ENCODE data around the gene ALG1.

The ALG1 gene

GRCh38 chr16:5056352-5056751, 15.3 kb upstream of the ALG1 start:
- TF ChIP-seq FOXM1 (IDR thresholded peaks at IDR 0.05; ENCODE audit: borderline replicate concordance) (no peak), SUZ12 (IDR thresholded peaks at IDR 0.05) (no peak), ARNT (IDR thresholded peaks at IDR 0.05) (no peak), TARDBP (IDR thresholded peaks at IDR 0.05) (no peak), FOXK2 (IDR thresholded peaks at IDR 0.05) (no peak), BHLHE40 (IDR thresholded peaks at IDR 0.05; ENCODE audit: borderline replicate concordance) (no peak), NFRKB (IDR thresholded peaks at IDR 0.05) (no peak)
- POLR2A ChIA-PET: interaction anchor here (0.7 to 1.1 kb wide), 2 partner anchors 16 to 93 kb away, joined by 3 to 4 read pairs; no protein-coding TSS in a partner anchor
- CTCF ChIA-PET: interaction anchor here (1.5 kb wide), 1 partner anchor 28 kb away, joined by 3 read pairs; no protein-coding TSS in a partner anchor
- peak; percentile 74 for DNase-seq (ENCODE audit: extremely low spot score)

GRCh38 chr16:5058476-5058875, 13.2 kb upstream of the ALG1 start:
- TF ChIP-seq FOXK2 (IDR thresholded peaks at IDR 0.05) (no peak), BHLHE40 (IDR thresholded peaks at IDR 0.05; ENCODE audit: borderline replicate concordance) (no peak), SUZ12 (IDR thresholded peaks at IDR 0.05) (no peak), NFRKB (IDR thresholded peaks at IDR 0.05) (no peak), ELF4 (IDR thresholded peaks at IDR 0.05) (no peak), L3MBTL2 (conservative IDR thresholded peaks at IDR 0.05) (no peak), FOXA1 (IDR thresholded peaks at IDR 0.05) (no peak), ZNF384 (IDR thresholded peaks at IDR 0.05) (no peak), SP1 (IDR thresholded peaks at IDR 0.05) (no peak), CTBP1 (IDR thresholded peaks at IDR 0.05; ENCODE audit: borderline replicate concordance) (no peak), LEF1 (IDR thresholded peaks at IDR 0.05; ENCODE audit: borderline replicate concordance) (no peak), FOXM1 (IDR thresholded peaks at IDR 0.05; ENCODE audit: borderline replicate concordance) (no peak)
- POLR2A ChIA-PET: no interaction called here
- DNase-seq (ENCODE audit: extremely low spot score): peak; percentile 50
- CTCF ChIA-PET: no interaction called here

GRCh38 chr16:5059386-5060072, 12.1 kb upstream of the ALG1 start:
- ChIA-PET CTCF (no interaction called here), POLR2A (interaction anchor here (1.3 kb wide), 1 partner anchor 11 kb away, joined by 3 read pairs; no protein-coding TSS in a partner anchor)
- no peak for TF ChIP-seq SP1 (IDR thresholded peaks at IDR 0.05)
- TF ChIP-seq ZNF384 (IDR thresholded peaks at IDR 0.05): no peak
- TF ChIP-seq FOXM1 (IDR thresholded peaks at IDR 0.05; ENCODE audit: borderline replicate concordance): no peak
- no peak for TF ChIP-seq ARNT (IDR thresholded peaks at IDR 0.05)
- TF ChIP-seq HDGF (IDR thresholded peaks at IDR 0.05; ENCODE audit: borderline replicate concordance): no peak
- TF ChIP-seq CTBP1 (IDR thresholded peaks at IDR 0.05; ENCODE audit: borderline replicate concordance): no peak
- TF ChIP-seq ELF4 (IDR thresholded peaks at IDR 0.05): no peak
- no peak for TF ChIP-seq TARDBP (IDR thresholded peaks at IDR 0.05)
- TF ChIP-seq LEF1 (IDR thresholded peaks at IDR 0.05; ENCODE audit: borderline replicate concordance): no peak
- no peak for TF ChIP-seq BHLHE40 (IDR thresholded peaks at IDR 0.05; ENCODE audit: borderline replicate concordance)
- no peak for TF ChIP-seq SUZ12 (IDR thresholded peaks at IDR 0.05)
- TF ChIP-seq NFRKB (IDR thresholded peaks at IDR 0.05): no peak
- no peak for TF ChIP-seq FOXK2 (IDR thresholded peaks at IDR 0.05)
- TF ChIP-seq FOXA1 (IDR thresholded peaks at IDR 0.05): no peak
- no peak for TF ChIP-seq L3MBTL2 (conservative IDR thresholded peaks at IDR 0.05)
- no peak for TF ChIP-seq PKNOX1 (IDR thresholded peaks at IDR 0.05)
- DNase-seq (ENCODE audit: extremely low spot score): no peak

GRCh38 chr16:5060073-5060641, 11.5 kb upstream of the ALG1 start:
- no peak for DNase-seq (ENCODE audit: extremely low spot score)
- POLR2A ChIA-PET: interaction anchor here (1.3 kb wide), 1 partner anchor 10 kb away, joined by 3 read pairs; no protein-coding TSS in a partner anchor
- TF ChIP-seq HDGF (IDR thresholded peaks at IDR 0.05; ENCODE audit: borderline replicate concordance) (no peak), SP1 (IDR thresholded peaks at IDR 0.05) (no peak), PKNOX1 (IDR thresholded peaks at IDR 0.05) (no peak), FOXM1 (IDR thresholded peaks at IDR 0.05; ENCODE audit: borderline replicate concordance) (no peak), L3MBTL2 (conservative IDR thresholded peaks at IDR 0.05) (no peak), TARDBP (IDR thresholded peaks at IDR 0.05) (no peak), NFRKB (IDR thresholded peaks at IDR 0.05) (no peak), FOXK2 (IDR thresholded peaks at IDR 0.05) (no peak), CTBP1 (IDR thresholded peaks at IDR 0.05; ENCODE audit: borderline replicate concordance) (no peak), LEF1 (IDR thresholded peaks at IDR 0.05; ENCODE audit: borderline replicate concordance) (no peak)
- CTCF ChIA-PET: no interaction called here

- no peak for DNase-seq (ENCODE audit: extremely low spot score)
- ChIA-PET CTCF (no interaction called here), POLR2A (no interaction called here)
- TF ChIP-seq FOXK2 (IDR thresholded peaks at IDR 0.05) (no peak), PKNOX1 (IDR thresholded peaks at IDR 0.05) (no peak), FOXM1 (IDR thresholded peaks at IDR 0.05; ENCODE audit: borderline replicate concordance) (no peak), SP1 (IDR thresholded peaks at IDR 0.05) (no peak), HDGF (IDR thresholded peaks at IDR 0.05; ENCODE audit: borderline replicate concordance) (no peak), FOXA1 (IDR thresholded peaks at IDR 0.05) (no peak), LEF1 (IDR thresholded peaks at IDR 0.05; ENCODE audit: borderline replicate concordance) (no peak), NFRKB (IDR thresholded peaks at IDR 0.05) (no peak), CTBP1 (IDR thresholded peaks at IDR 0.05; ENCODE audit: borderline replicate concordance) (no peak), BHLHE40 (IDR thresholded peaks at IDR 0.05; ENCODE audit: borderline replicate concordance) (no peak), SUZ12 (IDR thresholded peaks at IDR 0.05) (no peak), ZNF384 (IDR thresholded peaks at IDR 0.05) (no peak), TARDBP (IDR thresholded peaks at IDR 0.05) (no peak)
These were observed 9.6 kb upstream of the ALG1 start for GRCh38 chr16:5062051-5062450.
